Ramos (cell line): ENCODE data around the gene KLHL17.

Source experiments
- in situ Hi-C: fragments of 300-500 bp; cut with MboI; formaldehyde crosslinking; loops from one replicate; pipeline ENCODE4 v1.14.3; 2022; ENCODE audit warnings: low sequenced_read_pairs; ENCODE audit not compliant: unreplicated experiment

The KLHL17 gene

GRCh38 chr1:960363-961131 is at the start of gene KLHL17:
Gene KLHL17 (plus strand): TSS chr1:960584. CDS start chr1:960694, 110 bp downstream.
- in situ Hi-C loops, result no loop called here

GRCh38 chr1:910881-911721 is 49.3 kb upstream of the KLHL17 start:
- in situ Hi-C loops, result no loop called here

- in situ Hi-C loops, result no loop called here
Measured at GRCh38 chr1:911875-912739, 48.3 kb upstream of the KLHL17 start.

GRCh38 chr1:912740-913301 is 47.6 kb upstream of the KLHL17 start:
- in situ Hi-C loops, result no loop called here

- in situ Hi-C loops, result no loop called here
Measured at GRCh38 chr1:913491-914130, 46.8 kb upstream of the KLHL17 start.

- in situ Hi-C loops, result no loop called here
Measured at GRCh38 chr1:914131-914890, 46.1 kb upstream of the KLHL17 start.

GRCh38 chr1:914891-915280 is 45.5 kb upstream of the KLHL17 start:
- in situ Hi-C loops, result no loop called here

- in situ Hi-C loops, result no loop called here
Measured at GRCh38 chr1:915295-916172, 44.9 kb upstream of the KLHL17 start.

- in situ Hi-C loops, result no loop called here
Measured at GRCh38 chr1:916173-917075, 44.0 kb upstream of the KLHL17 start.

GRCh38 chr1:917076-917459 is 43.3 kb upstream of the KLHL17 start:
- in situ Hi-C loops, result no loop called here

- in situ Hi-C loops, result no loop called here
Measured at GRCh38 chr1:917466-918091, 42.8 kb upstream of the KLHL17 start.

- in situ Hi-C loops, result no loop called here
Measured at GRCh38 chr1:918353-918752, 42.0 kb upstream of the KLHL17 start.

- in situ Hi-C loops, result no loop called here
Measured at GRCh38 chr1:918843-919242, 41.5 kb upstream of the KLHL17 start.

- in situ Hi-C loops, result no loop called here
Measured at GRCh38 chr1:919271-919872, 41.0 kb upstream of the KLHL17 start.

- in situ Hi-C loops, result no loop called here
Measured at GRCh38 chr1:920010-920409, 40.4 kb upstream of the KLHL17 start.

GRCh38 chr1:920521-920920 is 39.9 kb upstream of the KLHL17 start:
- in situ Hi-C loops, result no loop called here
